HTERT RPE-1 (cell line): ENCODE results near the gene VRK3.
"Not testable (repeated sequence)": the region's sequence is repeated elsewhere in the genome, so short reads cannot be mapped to it uniquely, and the experiment has no call there.

Experiments
- in situ Hi-C: fragments of 300-500 bp; cut with MboI; formaldehyde crosslinking; loops from 4 replicates; pipeline ENCODE4 v1.14.3; 2020; ENCODE audit warnings: low sequenced_read_pairs

Gene VRK3

GRCh38 chr19:50025022-50025793 lies at the start of gene VRK3:
Gene VRK3 (minus strand): TSS chr19:50025372. CDS start chr19:50016162, 9,210 bp downstream.
- in situ Hi-C loops = no loop called here

- in situ Hi-C loops = not testable (repeated sequence)
These were observed 43.2 kb upstream of the VRK3 start for GRCh38 chr19:50068382-50068781.

- in situ Hi-C loops = no loop called here
These were observed 42.4 kb upstream of the VRK3 start for GRCh38 chr19:50067575-50067974.

- in situ Hi-C loops = no loop called here
These were observed 40.8 kb upstream of the VRK3 start for GRCh38 chr19:50065938-50066337.

GRCh38 chr19:50061650-50062049 lies 36.5 kb upstream of the VRK3 start:
- in situ Hi-C loops = no loop called here

- in situ Hi-C loops = no loop called here
These were observed 34.9 kb upstream of the VRK3 start for GRCh38 chr19:50060107-50060506.

DNA sequence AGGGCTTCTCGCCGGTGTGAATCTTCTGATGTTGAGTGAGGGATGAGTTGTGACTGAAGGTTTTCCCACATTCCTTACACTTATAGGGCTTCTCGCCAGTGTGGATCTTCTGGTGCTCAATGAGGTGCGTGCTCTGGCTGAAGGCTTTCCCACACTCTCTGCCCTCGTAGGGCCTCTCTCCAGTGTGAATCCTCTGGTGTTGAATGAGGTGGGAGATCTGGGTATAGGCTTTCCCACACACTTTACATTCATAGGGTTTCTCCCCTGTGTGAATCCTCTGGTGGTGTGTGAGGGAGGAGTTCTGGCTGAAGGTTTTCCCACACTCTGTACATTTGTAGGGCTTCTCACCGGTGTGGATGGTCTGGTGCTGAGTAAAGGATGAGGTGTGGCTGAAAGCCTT lies 33.9 kb upstream of the VRK3 start:
- in situ Hi-C loops = no loop called here

- in situ Hi-C loops = no loop called here
These were observed 33.3 kb upstream of the VRK3 start for GRCh38 chr19:50058425-50058824.

- in situ Hi-C loops = no loop called here
These were observed 27.9 kb upstream of the VRK3 start for GRCh38 chr19:50053119-50053518.

DNA sequence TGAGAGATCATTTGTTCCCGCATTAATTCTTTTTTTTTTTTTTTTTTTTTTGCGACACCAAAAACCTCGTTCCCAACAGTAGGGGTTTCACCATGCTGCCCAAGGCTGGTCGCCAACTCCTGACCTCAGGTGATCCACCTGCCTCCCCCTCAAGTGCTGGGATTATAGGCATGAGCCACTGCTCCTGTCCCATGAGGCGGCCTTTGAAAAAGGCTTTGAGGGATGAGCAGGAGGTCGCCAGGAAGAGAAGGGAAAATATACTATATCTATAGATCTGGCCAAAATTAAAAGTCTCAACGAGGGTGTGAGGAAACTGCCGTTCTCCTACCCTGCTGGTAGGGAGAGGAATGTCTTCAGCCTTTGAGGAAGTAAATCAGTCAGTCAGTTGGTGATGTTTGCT lies 26.8 kb upstream of the VRK3 start:
- in situ Hi-C loops = no loop called here

DNA sequence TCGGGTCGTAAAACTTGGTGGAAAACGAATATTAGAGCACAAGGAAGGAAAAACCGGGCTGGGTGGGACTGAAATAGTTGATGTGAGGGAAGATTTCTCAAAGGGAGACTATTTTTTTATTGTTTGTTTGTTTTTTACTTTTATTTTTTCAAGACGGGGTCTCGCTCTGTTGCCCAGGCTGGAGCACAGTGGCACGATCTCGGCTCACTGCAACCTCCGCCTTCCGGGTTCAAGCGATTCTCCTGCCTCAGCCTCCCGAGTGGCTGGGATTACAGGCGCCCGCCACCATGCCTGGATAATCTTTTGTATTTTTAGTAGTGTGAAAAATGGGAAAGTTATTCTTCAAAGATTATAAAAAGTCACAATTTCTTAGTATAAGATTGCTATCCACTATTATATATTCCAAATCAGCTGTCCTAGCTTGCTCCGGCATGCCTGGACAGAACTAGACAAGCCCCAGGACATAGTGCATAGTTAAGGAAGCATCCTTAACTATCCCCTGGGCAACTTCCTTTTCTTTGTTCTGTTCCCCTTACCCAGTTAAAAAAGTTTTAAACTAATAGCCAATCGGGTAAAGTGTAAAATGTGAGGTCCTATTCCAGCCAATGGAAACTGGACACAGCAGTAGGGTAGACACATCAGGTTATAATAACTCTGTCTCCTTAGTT lies 26.2 kb upstream of the VRK3 start:
- in situ Hi-C loops = not testable (repeated sequence)

- in situ Hi-C loops = no loop called here
These were observed 25.4 kb upstream of the VRK3 start for GRCh38 chr19:50050406-50051227.

GRCh38 chr19:50047671-50048070 lies 22.5 kb upstream of the VRK3 start:
- in situ Hi-C loops = no loop called here

GRCh38 chr19:50046649-50047503 lies 21.7 kb upstream of the VRK3 start:
- in situ Hi-C loops = no loop called here

DNA sequence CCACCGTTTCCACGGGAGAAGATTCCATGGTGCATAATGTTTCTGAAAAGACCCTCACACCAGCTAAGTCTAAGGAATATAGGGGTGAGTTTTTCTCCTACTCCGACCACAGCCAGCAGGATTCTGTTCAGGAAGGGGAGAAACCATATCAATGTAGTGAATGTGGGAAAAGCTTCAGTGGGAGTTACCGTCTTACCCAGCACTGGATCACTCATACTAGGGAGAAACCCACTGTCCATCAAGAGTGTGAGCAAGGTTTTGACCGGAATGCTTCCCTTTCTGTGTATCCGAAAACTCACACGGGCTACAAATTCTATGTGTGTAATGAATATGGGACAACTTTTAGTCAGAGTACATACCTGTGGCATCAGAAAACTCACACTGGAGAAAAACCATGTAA lies 19.8 kb upstream of the VRK3 start:
- in situ Hi-C loops = no loop called here

- in situ Hi-C loops = no loop called here
These were observed 18.8 kb upstream of the VRK3 start for GRCh38 chr19:50043967-50044366.

DNA sequence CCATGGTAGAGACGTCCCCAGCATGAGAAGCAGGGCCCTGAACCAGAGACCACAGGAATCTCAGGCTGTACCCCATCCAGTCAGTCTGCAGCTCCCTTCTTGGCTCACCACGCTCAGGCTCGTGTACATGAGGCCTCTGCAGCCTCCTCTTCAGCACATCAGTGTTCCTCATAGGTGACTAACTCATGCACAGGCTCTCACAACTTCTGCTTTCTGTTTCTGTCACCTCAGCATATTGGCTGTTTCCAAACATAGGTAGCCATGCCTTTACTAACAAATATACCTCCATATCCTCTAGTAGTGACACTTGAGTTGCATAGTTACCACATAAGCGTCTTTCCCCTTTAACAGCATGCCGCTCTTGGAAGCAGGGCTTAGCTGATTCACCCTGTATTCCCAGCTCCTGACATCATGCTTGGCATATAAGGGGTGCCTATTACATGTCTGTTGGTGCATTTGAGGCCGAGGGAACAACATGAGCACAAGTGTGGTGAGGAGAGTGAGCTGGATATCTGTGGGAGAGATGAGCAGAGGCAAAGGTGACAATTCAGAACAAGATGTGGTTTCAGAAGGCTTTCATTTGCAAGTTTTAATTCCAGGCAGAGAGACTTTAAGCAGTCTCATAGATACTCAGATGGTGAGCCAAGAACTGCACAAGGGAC lies 17.3 kb upstream of the VRK3 start:
- in situ Hi-C loops = no loop called here

DNA sequence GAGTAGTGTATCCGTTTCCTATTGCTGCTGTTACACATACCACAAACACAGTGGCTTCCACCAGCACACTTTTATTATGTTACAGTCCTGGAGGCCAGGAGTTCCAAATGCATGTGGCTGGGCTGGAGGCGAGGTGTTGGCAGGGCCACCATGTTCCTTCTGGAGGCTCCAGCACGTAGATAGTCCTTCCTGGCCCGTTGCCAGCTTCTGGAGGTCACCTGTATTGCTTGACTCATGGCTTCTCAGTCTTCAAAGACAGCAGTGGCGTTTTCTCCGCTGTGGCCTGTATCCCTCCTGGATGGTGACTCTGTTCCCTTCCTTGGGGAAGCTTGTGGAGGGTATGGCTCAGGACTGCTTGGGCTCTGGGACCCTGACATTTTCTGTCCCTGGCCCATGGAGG lies 15.8 kb upstream of the VRK3 start:
- in situ Hi-C loops = no loop called here

- in situ Hi-C loops = no loop called here
These were observed 14.8 kb upstream of the VRK3 start for GRCh38 chr19:50039968-50040367.

DNA sequence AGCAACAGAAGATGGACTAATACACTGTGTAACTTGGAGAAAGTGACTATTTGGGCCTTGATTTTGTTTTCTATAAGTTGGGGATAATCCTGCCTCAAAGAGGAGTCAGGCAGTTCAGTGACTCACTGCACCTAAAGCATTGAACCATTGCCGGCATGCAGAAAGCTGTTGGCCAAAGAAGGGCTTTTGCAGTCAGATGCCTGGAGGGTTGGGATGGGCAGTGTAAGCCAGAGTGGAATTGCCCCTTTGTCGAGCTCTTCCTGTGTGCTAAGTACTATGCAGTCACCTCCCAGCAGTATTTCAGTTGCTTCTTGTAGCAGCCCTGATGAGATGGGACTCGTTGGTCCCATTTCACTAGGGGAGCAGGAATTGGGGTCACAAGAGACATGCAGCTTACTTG lies 11.7 kb upstream of the VRK3 start:
- in situ Hi-C loops = no loop called here
